Measurements from ENCODE around the gene TJP1.
"Not testable (repeated sequence)": the region's sequence is repeated elsewhere in the genome, so short reads cannot be mapped to it uniquely, and the experiment has no call there.

TJP1 gene

GRCh38 chr15:29672446-29672845 is 149.8 kb downstream of the TJP1 start:
- no peak overlapping the region for H2BK5ac ChIP-seq (ENCODE audit: low read depth, low read length, poor library complexity)
- H2BK120ac ChIP-seq (ENCODE audit: insufficient read depth, low read length, poor library complexity), result no peak overlapping the region
- no CpG with 5 or more reads among the region's 5 CpGs for WGBS (ENCODE audit: extremely low coverage, insufficient coverage, insufficient read length)

GRCh38 chr15:29672046-29672445 is 150.2 kb downstream of the TJP1 start:
- H2AK5ac ChIP-seq (ENCODE audit: low read length); H3K9me3 ChIP-seq (ENCODE audit: insufficient read depth, low read depth, low read length); H3K23ac ChIP-seq (ENCODE audit: low read length); H3K79me1 ChIP-seq (ENCODE audit: low read length); H3K4me2 ChIP-seq (ENCODE audit: low read length); H2BK12ac ChIP-seq (ENCODE audit: low read length); H3K9ac ChIP-seq (ENCODE audit: low read length); H3K18ac ChIP-seq (ENCODE audit: low read length); H3K79me2 ChIP-seq (ENCODE audit: control insufficient read depth, insufficient read depth, low read length, poor library complexity); H3K4me3 ChIP-seq (ENCODE audit: low read depth, low read length); H3K36me3 ChIP-seq (ENCODE audit: control insufficient read depth in 1 of 2, insufficient read depth in 2 of 2, low read length in 2 of 2); H3K4me1 ChIP-seq (ENCODE audit: control insufficient read depth in 1 of 2, insufficient read depth in 2 of 2, low read length in 2 of 2); H2AFZ ChIP-seq (ENCODE audit: insufficient read depth, low read length, poor library complexity); DNase-seq; H3K27ac ChIP-seq (ENCODE audit: low read depth, low read length); H4K12ac ChIP-seq (ENCODE audit: low read depth, low read length); H2BK5ac ChIP-seq (ENCODE audit: low read depth, low read length, poor library complexity); H4K91ac ChIP-seq (ENCODE audit: low read depth, low read length); H4K8ac ChIP-seq (ENCODE audit: low read depth, low read length); H3K14ac ChIP-seq (ENCODE audit: low read length); H3K27me3 ChIP-seq (ENCODE audit: insufficient read depth, low read length); H3K4ac ChIP-seq (ENCODE audit: low read depth, low read length); H2BK120ac ChIP-seq (ENCODE audit: insufficient read depth, low read length, poor library complexity): not testable (repeated sequence)
- no CpG with 5 or more reads among the region's 7 CpGs for WGBS (ENCODE audit: extremely low coverage, insufficient coverage, insufficient read length)

More at GRCh38 chr15:29672446-29672845, 149.8 kb downstream of the TJP1 start:
- no peak for DNase-seq
- no peaks in the 10 kb centered on the region for H3K9me3 ChIP-seq (ENCODE audit: insufficient read depth, low read depth, low read length)
- H3K79me1 ChIP-seq (ENCODE audit: low read length), result peaks cover 4% of the 10 kb centered on the region
- H2AK5ac ChIP-seq (ENCODE audit: low read length), result no peak overlapping the region
- no peak overlapping the region for H3K9ac ChIP-seq (ENCODE audit: low read length)
- H3K36me3 ChIP-seq (ENCODE audit: control insufficient read depth in 1 of 2, insufficient read depth in 2 of 2, low read length in 2 of 2), result no peaks in the 10 kb centered on the region
- H4K91ac ChIP-seq (ENCODE audit: low read depth, low read length), result no peak overlapping the region
- no peak overlapping the region for H3K4me3 ChIP-seq (ENCODE audit: low read depth, low read length)
- peaks cover 6% of the 10 kb centered on the region for H3K27me3 ChIP-seq (ENCODE audit: insufficient read depth, low read length)
- H4K12ac ChIP-seq (ENCODE audit: low read depth, low read length), result no peak overlapping the region
- H3K4ac ChIP-seq (ENCODE audit: low read depth, low read length), result no peak overlapping the region
- H2BK12ac ChIP-seq (ENCODE audit: low read length), result no peak overlapping the region
- no peak overlapping the region for H2AFZ ChIP-seq (ENCODE audit: insufficient read depth, low read length, poor library complexity)
- H3K4me2 ChIP-seq (ENCODE audit: low read length), result no peak overlapping the region
- H3K79me2 ChIP-seq (ENCODE audit: control insufficient read depth, insufficient read depth, low read length, poor library complexity), result peaks cover 4% of the 10 kb centered on the region
- no peak overlapping the region for H3K18ac ChIP-seq (ENCODE audit: low read length)
- H3K23ac ChIP-seq (ENCODE audit: low read length), result no peak overlapping the region
- no peak overlapping the region for H3K14ac ChIP-seq (ENCODE audit: low read length)
- H4K8ac ChIP-seq (ENCODE audit: low read depth, low read length), result no peak overlapping the region
- H3K4me1 ChIP-seq (ENCODE audit: control insufficient read depth in 1 of 2, insufficient read depth in 2 of 2, low read length in 2 of 2), result peaks cover 4 to 8% of the 10 kb centered on the region in 2 experiments
- H3K27ac ChIP-seq (ENCODE audit: low read depth, low read length), result no peak overlapping the region

- no peak overlapping the region for H3K4me3 ChIP-seq (ENCODE audit: low read depth, low read length)
- H3K79me2 ChIP-seq (ENCODE audit: control insufficient read depth, insufficient read depth, low read length, poor library complexity), result peaks cover 4% of the 10 kb centered on the region
- H3K23ac ChIP-seq (ENCODE audit: low read length), result no peak overlapping the region
- H3K79me1 ChIP-seq (ENCODE audit: low read length), result peaks cover 4% of the 10 kb centered on the region
- H4K8ac ChIP-seq (ENCODE audit: low read depth, low read length), result no peak overlapping the region
- H4K91ac ChIP-seq (ENCODE audit: low read depth, low read length), result no peak overlapping the region
- H4K12ac ChIP-seq (ENCODE audit: low read depth, low read length), result no peak overlapping the region
- peaks cover 6% of the 10 kb centered on the region for H3K27me3 ChIP-seq (ENCODE audit: insufficient read depth, low read length)
- no peak overlapping the region for H2BK5ac ChIP-seq (ENCODE audit: low read depth, low read length, poor library complexity)
- no peak overlapping the region for H3K18ac ChIP-seq (ENCODE audit: low read length)
- H3K9ac ChIP-seq (ENCODE audit: low read length), result no peak overlapping the region
- H3K4me1 ChIP-seq (ENCODE audit: control insufficient read depth in 1 of 2, insufficient read depth in 2 of 2, low read length in 2 of 2), result peaks cover 4 to 8% of the 10 kb centered on the region in 2 experiments
- H3K27ac ChIP-seq (ENCODE audit: low read depth, low read length), result no peak overlapping the region
- H3K9me3 ChIP-seq (ENCODE audit: insufficient read depth, low read depth, low read length), result no peaks in the 10 kb centered on the region
- no peak overlapping the region for H2BK120ac ChIP-seq (ENCODE audit: insufficient read depth, low read length, poor library complexity)
- H2BK12ac ChIP-seq (ENCODE audit: low read length), result no peak overlapping the region
- H3K4ac ChIP-seq (ENCODE audit: low read depth, low read length), result no peak overlapping the region
- H2AFZ ChIP-seq (ENCODE audit: insufficient read depth, low read length, poor library complexity), result no peak overlapping the region
- H3K14ac ChIP-seq (ENCODE audit: low read length), result no peak overlapping the region
- WGBS (ENCODE audit: extremely low coverage, insufficient coverage, insufficient read length), result no CpG with 5 or more reads among the region's 13 CpGs
- H3K36me3 ChIP-seq (ENCODE audit: control insufficient read depth in 1 of 2, insufficient read depth in 2 of 2, low read length in 2 of 2), result no peaks in the 10 kb centered on the region
- no peak overlapping the region for H3K4me2 ChIP-seq (ENCODE audit: low read length)
- DNase-seq, result no peak
- no peak overlapping the region for H2AK5ac ChIP-seq (ENCODE audit: low read length)
Measured at GRCh38 chr15:29670998-29671981, 151.0 kb downstream of the TJP1 start.

DNA sequence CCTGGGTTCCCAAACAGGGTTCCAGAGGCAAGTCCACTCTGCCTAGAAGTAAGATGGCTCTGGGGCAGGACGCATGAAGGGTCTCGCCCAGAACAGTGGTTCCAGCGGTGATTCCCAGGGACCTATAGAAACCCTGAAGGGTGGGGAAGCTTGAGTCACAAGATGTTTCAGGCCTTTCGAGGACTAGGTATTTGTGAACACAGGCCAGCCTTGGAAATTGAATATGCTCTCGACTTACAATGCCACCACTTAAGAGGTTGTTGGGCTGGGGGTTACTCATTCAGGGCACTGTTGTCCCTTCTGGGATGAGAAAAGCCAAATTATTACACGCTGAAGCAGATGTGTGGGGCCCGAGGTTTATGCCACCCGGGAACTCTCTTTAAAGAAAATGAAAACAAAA is 152.0 kb downstream of the TJP1 start:
- no peak overlapping the region for H3K4me3 ChIP-seq (ENCODE audit: low read depth, low read length)
- no peaks in the 10 kb centered on the region for H3K9me3 ChIP-seq (ENCODE audit: insufficient read depth, low read depth, low read length)
- H4K8ac ChIP-seq (ENCODE audit: low read depth, low read length), result no peak overlapping the region
- H2BK120ac ChIP-seq (ENCODE audit: insufficient read depth, low read length, poor library complexity), result no peak overlapping the region
- no peak overlapping the region for H2BK12ac ChIP-seq (ENCODE audit: low read length)
- H3K79me2 ChIP-seq (ENCODE audit: control insufficient read depth, insufficient read depth, low read length, poor library complexity), result peaks cover 4% of the 10 kb centered on the region
- no peak overlapping the region for H3K4me2 ChIP-seq (ENCODE audit: low read length)
- no peak overlapping the region for H4K91ac ChIP-seq (ENCODE audit: low read depth, low read length)
- no peak overlapping the region for H3K9ac ChIP-seq (ENCODE audit: low read length)
- H2AK5ac ChIP-seq (ENCODE audit: low read length), result no peak overlapping the region
- peaks cover 4% of the 10 kb centered on the region for H3K79me1 ChIP-seq (ENCODE audit: low read length)
- DNase-seq, result no peak
- peaks cover 3% of the 10 kb centered on the region for H3K27me3 ChIP-seq (ENCODE audit: insufficient read depth, low read length)
- no peak overlapping the region for H3K23ac ChIP-seq (ENCODE audit: low read length)
- H3K27ac ChIP-seq (ENCODE audit: low read depth, low read length), result no peak overlapping the region
- no peak overlapping the region for H3K4ac ChIP-seq (ENCODE audit: low read depth, low read length)
- no CpG with 5 or more reads among the region's 8 CpGs for WGBS (ENCODE audit: extremely low coverage, insufficient coverage, insufficient read length)
- H4K12ac ChIP-seq (ENCODE audit: low read depth, low read length), result no peak overlapping the region
- H3K36me3 ChIP-seq (ENCODE audit: control insufficient read depth in 1 of 2, insufficient read depth in 2 of 2, low read length in 2 of 2), result no peaks in the 10 kb centered on the region
- peaks cover 0 to 2% of the 10 kb centered on the region in 2 experiments for H3K4me1 ChIP-seq (ENCODE audit: control insufficient read depth in 1 of 2, insufficient read depth in 2 of 2, low read length in 2 of 2)
- no peak overlapping the region for H3K14ac ChIP-seq (ENCODE audit: low read length)
- no peak overlapping the region for H2AFZ ChIP-seq (ENCODE audit: insufficient read depth, low read length, poor library complexity)
- no peak overlapping the region for H2BK5ac ChIP-seq (ENCODE audit: low read depth, low read length, poor library complexity)
- H3K18ac ChIP-seq (ENCODE audit: low read length), result no peak overlapping the region

Data from trophoblast cell (in vitro differentiated cells and primary cell).